GM10847 (cell line): Measurements from ENCODE around the gene ZNF277.

Source experiments
- POLR2A ChIP-seq: IDR thresholded peaks from 2 replicates; pipeline ENCODE4 v1.6.1; 2011; ENCODE audit not compliant: insufficient read length; ENCODE audit errors: extremely low read depth

ZNF277 gene

GRCh38 chr7:112359086-112359485 lies 152.6 kb downstream of the ZNF277 start:
- TF ChIP-seq POLR2A, result no peak

- TF ChIP-seq POLR2A, result no peak
Observed at GRCh38 chr7:112360681-112361080, 154.2 kb downstream of the ZNF277 start.

GRCh38 chr7:112361154-112361553 lies 154.7 kb downstream of the ZNF277 start:
- TF ChIP-seq POLR2A, result no peak

GRCh38 chr7:112362053-112362650 lies 155.7 kb downstream of the ZNF277 start:
- no peak for TF ChIP-seq POLR2A

- no peak for TF ChIP-seq POLR2A
Observed at GRCh38 chr7:112362731-112363131, 156.2 kb downstream of the ZNF277 start.

- no peak for TF ChIP-seq POLR2A
Observed at GRCh38 chr7:112364388-112364787, 157.9 kb downstream of the ZNF277 start.

GRCh38 chr7:112365551-112365950 lies 159.1 kb downstream of the ZNF277 start:
- TF ChIP-seq POLR2A, result no peak

GRCh38 chr7:112366886-112367285 lies 160.4 kb downstream of the ZNF277 start:
- TF ChIP-seq POLR2A, result no peak

GRCh38 chr7:112370436-112370835 lies 163.9 kb downstream of the ZNF277 start:
- TF ChIP-seq POLR2A, result no peak

GRCh38 chr7:112371701-112372100 lies 165.2 kb downstream of the ZNF277 start:
- no peak for TF ChIP-seq POLR2A

GRCh38 chr7:112372101-112372500 lies 165.6 kb downstream of the ZNF277 start:
- TF ChIP-seq POLR2A, result no peak

- no peak for TF ChIP-seq POLR2A
Observed at GRCh38 chr7:112377593-112377992, 171.1 kb downstream of the ZNF277 start.

- TF ChIP-seq POLR2A, result no peak
Observed at GRCh38 chr7:112381311-112382091, 175.0 kb downstream of the ZNF277 start.

- TF ChIP-seq POLR2A, result no peak
Observed at GRCh38 chr7:112383671-112384417, 177.3 kb downstream of the ZNF277 start.

- TF ChIP-seq POLR2A, result no peak
Observed at GRCh38 chr7:112385516-112385915, 179.0 kb downstream of the ZNF277 start.

GRCh38 chr7:112386619-112387018 lies 180.1 kb downstream of the ZNF277 start:
- TF ChIP-seq POLR2A, result no peak
